ENCODE data around the gene NHP2. TPM values are rescaled to one million over a fixed set of nuclear protein-coding genes. Genes with fewer than 3 reads are reported as not detected.

The NHP2 gene
- total RNA-seq, 4 donors from 2014 or later = 139 to 290 (median 159) TPM

- Histone ChIP-seq H3K9me3 (peaks cover 0 to 9% (median 0%) of the 10 kb centered on the region in 4 donors), H3K4me3 (no peak overlapping the region), H3K27me3 (peaks cover 0 to 45% of the 10 kb centered on the region in 2 donors), H3K4me1 (peaks cover 0 to 10% (median 5%) of the 10 kb centered on the region in 4 donors), H3K36me3 (no peaks in the 10 kb centered on the region), H3K27ac (no peak overlapping the region)
- TF ChIP-seq EP300 (IDR thresholded peaks at IDR 0.05) (no peak), POLR2A (IDR thresholded peaks at IDR 0.05) (no peak), CTCF (IDR thresholded peaks at IDR 0.05) (no peak)
- DNase-seq (ENCODE audit: low spot score in 2 of 2) = no peak
Observed at GRCh38 chr5:178108966-178109365, 44.7 kb downstream of the NHP2 start.

GRCh38 chr5:178108446-178108845 is 45.2 kb downstream of the NHP2 start:
- Histone ChIP-seq H3K27me3 (peaks cover 0 to 40% of the 10 kb centered on the region in 2 donors), H3K27ac (no peak overlapping the region), H3K36me3 (no peaks in the 10 kb centered on the region), H3K9me3 (peaks cover 0 to 9% (median 0%) of the 10 kb centered on the region in 4 donors), H3K4me3 (no peak overlapping the region), H3K4me1 (peaks cover 0 to 5% (median under 1%) of the 10 kb centered on the region in 4 donors)
- TF ChIP-seq CTCF (IDR thresholded peaks at IDR 0.05) (no peak), EP300 (IDR thresholded peaks at IDR 0.05) (no peak), POLR2A (IDR thresholded peaks at IDR 0.05) (no peak)
- WGBS, 2 donors = 75 to 79% methylated on average over 7 of the region's 7 CpGs
- no peak for DNase-seq (ENCODE audit: low spot score in 2 of 2)

GRCh38 chr5:178107756-178108310 is 45.9 kb downstream of the NHP2 start:
- Histone ChIP-seq H3K36me3 (no peaks in the 10 kb centered on the region), H3K27ac (no peak overlapping the region), H3K9me3 (peaks cover 0 to 7% (median 0%) of the 10 kb centered on the region in 4 donors), H3K27me3 (peaks cover 0 to 37% of the 10 kb centered on the region in 2 donors), H3K4me1 (no peaks in the 10 kb centered on the region), H3K4me3 (no peak overlapping the region)
- WGBS, 2 donors = 46 to 48% methylated on average over 5 of the region's 5 CpGs
- TF ChIP-seq CTCF (IDR thresholded peaks at IDR 0.05) = no peak
- TF ChIP-seq POLR2A (IDR thresholded peaks at IDR 0.05) = no peak
- no peak for TF ChIP-seq EP300 (IDR thresholded peaks at IDR 0.05)
- DNase-seq (ENCODE audit: low spot score in 2 of 2) = no peak

- DNase-seq (ENCODE audit: low spot score in 2 of 2) = no peak
- Histone ChIP-seq H3K4me3 (no peak overlapping the region), H3K9me3 (no peaks in the 10 kb centered on the region), H3K27ac (no peak overlapping the region), H3K36me3 (no peaks in the 10 kb centered on the region), H3K27me3 (peaks cover 0 to 26% of the 10 kb centered on the region in 2 donors), H3K4me1 (no peaks in the 10 kb centered on the region)
- WGBS, 2 donors = 61 to 73% methylated on average over 8 to 9 of the region's 13 CpGs
- TF ChIP-seq CTCF (IDR thresholded peaks at IDR 0.05) = no peak
Observed at GRCh38 chr5:178106556-178107239, 47.0 kb downstream of the NHP2 start.

DNA sequence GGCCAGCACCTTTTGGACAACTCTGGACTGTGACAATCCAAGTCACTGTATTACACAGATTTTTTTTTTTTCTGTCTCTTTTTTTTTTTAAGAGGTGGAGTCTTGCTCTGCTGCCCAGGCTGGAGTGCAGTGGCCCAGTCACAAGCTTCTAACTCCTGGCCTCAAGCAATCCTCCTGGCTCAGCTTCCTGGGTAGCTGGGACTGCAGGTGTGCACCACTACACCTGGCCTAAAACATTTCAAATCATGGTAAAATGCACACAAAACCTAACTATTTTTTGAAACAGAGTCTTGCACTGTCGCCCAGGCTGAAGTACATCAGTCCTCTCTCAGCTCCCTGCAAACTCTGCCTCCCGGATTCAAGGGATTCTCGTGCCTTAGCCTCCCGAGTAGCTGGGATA is 47.6 kb downstream of the NHP2 start:
- TF ChIP-seq EP300 (IDR thresholded peaks at IDR 0.05) (no peak), CTCF (IDR thresholded peaks at IDR 0.05) (no peak), POLR2A (IDR thresholded peaks at IDR 0.05) (no peak)
- H3K27me3 ChIP-seq = peaks cover 0 to 21% of the 10 kb centered on the region in 2 donors
- H3K36me3 ChIP-seq = no peaks in the 10 kb centered on the region
- no peak overlapping the region for H3K27ac ChIP-seq
- 69 to 70% methylated on average over 4 of the region's 4 CpGs for WGBS, 2 donors
- no peak overlapping the region for H3K4me3 ChIP-seq
- H3K4me1 ChIP-seq = no peaks in the 10 kb centered on the region
- H3K9me3 ChIP-seq = no peaks in the 10 kb centered on the region
- DNase-seq (ENCODE audit: low spot score in 2 of 2) = no peak

All from tibial nerve (tissue), 4 donors.